NCI-H446 (cell line): ENCODE data around the gene VPS18.

Source experiments
- DNase-seq, 2 experiments: peaks; one replicate each; lab custom pipeline; 2025; lab: John Stamatoyannopoulos, UW

The VPS18 gene

DNA sequence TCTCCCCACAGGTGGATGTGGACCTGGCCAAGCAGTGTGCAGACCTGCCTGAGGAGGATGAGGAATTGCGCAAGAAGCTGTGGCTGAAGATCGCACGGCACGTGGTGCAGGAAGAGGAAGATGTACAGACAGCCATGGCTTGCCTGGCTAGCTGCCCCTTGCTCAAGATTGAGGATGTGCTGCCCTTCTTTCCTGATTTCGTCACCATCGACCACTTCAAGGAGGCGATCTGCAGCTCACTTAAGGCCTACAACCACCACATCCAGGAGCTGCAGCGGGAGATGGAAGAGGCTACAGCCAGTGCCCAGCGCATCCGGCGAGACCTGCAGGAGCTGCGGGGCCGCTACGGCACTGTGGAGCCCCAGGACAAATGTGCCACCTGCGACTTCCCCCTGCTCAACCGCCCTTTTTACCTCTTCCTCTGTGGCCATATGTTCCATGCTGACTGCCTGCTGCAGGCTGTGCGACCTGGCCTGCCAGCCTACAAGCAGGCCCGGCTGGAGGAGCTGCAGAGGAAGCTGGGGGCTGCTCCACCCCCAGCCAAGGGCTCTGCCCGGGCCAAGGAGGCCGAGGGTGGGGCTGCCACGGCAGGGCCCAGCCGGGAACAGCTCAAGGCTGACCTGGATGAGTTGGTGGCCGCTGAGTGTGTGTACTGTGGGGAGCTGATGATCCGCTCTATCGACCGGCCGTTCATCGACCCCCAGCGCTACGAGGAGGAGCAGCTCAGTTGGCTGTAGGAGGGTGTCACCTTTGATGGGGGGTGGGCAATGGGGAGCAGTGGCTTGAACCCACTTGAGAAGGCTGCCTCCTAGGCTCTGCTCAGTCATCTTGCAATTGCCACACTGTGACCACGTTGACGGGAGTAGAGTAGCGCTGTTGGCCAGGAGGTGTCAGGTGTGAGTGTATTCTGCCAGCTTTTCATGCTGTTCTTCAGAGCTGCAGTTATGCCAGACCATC lies 8.6 kb downstream of the VPS18 start:
- DNase-seq, result no peak

DNA sequence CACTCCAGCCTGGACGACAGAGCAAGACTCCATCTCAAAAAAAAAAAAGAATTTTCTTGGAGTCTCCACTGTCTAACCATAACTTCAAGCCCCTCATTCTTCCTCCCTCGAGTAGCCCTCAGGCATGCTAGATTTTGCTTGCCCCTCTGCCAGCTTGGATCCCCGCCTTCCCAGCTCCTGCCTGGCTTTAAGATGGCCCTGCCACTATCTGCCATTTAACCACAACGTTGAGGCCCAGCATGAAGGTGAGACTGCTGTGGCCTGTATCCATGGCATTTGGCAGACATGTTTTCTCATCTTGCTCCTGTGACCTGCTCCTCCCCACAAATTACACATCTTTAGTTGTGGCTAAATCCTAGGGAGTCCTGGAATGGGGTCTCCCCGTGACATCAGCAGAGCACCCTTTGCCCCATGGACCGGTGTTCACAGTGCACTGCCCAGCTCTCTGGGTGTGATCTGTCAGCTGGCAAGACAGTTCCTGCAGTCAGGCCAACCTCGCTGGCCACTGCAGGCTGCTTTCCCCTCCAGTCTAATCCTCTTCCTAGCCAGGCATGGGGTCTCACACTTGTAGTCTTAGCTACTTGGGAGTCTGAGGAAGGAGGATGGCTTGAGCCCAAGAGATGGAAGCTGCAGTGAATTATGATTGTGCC lies 10.4 kb downstream of the VPS18 start:
- no peak for DNase-seq

DNA sequence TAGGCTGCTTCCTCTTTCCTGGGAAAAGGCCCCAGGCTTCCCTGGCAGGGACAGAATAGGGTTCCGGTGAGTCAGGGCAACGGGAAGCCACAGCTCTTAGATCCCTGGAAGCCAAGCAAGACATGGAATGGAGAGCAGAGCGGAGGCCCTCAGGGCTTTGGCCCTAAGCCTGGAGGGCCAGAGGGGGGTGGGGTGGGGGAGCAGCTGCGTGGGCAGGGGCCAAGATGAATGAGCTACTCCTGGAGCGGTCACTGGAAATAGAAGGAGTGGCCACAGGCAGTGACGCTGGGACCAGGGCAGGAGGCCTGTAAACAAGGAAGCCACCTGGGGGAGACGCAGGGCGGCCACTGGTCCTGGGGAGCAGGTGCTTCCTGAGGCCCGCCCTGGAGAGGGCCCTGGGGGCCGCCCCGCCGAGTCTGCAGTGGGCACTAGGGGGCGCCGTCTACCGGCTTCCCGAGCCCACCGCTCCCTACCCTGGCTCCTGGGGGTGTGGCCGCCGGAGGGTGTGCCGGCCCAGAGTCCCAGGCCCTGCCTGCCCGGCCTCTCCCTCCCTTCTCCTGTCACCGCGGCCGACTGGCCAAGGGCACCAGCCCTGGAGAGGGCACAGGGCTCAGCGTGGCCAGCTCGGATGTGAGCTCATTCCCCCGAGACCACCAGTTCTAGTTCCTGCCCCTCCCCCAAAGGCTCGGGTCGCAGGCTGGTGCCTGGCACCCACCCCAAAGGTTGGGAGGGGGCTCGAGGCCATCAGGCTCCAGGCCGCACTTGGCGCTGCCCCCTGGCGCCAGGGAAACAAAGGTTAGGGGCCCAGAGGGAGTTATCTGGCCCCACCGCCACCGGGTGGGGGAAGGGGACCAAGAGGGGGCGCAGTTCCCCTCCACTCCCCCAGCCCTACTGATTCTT lies 12.1 kb downstream of the VPS18 start:
- DNase-seq, result peak; percentile 37 to 79

DNA sequence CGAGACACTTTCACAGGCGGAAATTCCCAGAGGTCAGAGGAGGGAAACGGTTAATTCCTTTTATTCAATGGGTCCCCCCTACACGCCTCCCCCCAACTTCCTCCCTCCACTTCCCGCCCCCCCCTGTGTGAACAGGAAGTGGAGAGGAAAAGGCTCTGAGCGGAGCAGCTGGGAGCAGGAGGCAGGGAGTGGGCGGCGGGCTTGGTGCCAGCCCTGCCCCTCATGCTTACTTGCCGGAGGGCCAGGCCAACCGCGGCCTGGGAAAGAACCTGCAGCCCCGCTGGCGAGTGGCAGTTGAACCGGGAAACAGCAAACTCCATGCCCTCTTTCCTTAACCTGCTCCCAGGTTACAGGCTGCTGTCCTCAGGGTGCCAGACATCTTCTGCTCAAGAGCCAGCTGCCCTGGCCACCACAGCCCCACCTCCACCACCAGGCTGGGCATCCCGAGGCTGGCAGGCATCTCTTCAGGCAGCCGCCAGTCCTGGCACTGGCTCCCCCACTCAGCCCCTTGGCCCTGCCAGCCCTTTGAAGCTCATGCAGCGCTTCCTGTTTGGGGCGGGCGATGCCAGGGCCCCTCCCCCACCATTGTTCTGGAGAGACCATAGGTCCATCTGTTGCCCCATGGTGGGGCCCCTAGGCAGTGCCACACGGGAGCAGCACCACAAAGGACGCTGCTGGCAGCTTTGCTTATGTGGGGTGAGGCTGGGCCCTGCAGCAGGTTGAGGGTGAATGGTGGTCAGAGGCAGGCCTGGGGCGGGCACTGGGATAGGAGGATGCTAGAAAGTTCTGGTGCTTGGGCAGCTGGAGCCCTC lies 12.9 kb downstream of the VPS18 start:
- DNase-seq, result peak; percentile 10 to 75

DNA sequence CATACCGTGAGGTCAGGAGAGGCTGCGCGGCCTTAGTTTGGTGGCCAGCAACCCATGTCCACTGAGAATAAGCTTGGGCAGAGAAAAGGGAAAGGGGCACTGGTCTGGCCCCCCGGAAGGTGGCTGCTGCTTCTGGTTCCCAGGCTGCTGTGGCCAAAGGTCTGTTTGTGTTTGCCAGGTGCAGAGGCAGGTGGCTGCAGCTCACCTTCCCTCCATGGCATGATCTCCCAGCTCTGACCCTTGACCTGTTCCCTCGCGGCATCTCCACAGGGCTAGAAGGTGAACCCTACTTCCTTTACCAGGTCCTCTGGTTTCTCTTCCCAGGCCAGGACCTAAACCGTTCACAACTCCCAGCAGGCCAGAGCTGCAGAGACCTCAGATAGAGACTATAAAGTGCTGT lies 13.8 kb downstream of the VPS18 start:
- DNase-seq, result no peak

DNA sequence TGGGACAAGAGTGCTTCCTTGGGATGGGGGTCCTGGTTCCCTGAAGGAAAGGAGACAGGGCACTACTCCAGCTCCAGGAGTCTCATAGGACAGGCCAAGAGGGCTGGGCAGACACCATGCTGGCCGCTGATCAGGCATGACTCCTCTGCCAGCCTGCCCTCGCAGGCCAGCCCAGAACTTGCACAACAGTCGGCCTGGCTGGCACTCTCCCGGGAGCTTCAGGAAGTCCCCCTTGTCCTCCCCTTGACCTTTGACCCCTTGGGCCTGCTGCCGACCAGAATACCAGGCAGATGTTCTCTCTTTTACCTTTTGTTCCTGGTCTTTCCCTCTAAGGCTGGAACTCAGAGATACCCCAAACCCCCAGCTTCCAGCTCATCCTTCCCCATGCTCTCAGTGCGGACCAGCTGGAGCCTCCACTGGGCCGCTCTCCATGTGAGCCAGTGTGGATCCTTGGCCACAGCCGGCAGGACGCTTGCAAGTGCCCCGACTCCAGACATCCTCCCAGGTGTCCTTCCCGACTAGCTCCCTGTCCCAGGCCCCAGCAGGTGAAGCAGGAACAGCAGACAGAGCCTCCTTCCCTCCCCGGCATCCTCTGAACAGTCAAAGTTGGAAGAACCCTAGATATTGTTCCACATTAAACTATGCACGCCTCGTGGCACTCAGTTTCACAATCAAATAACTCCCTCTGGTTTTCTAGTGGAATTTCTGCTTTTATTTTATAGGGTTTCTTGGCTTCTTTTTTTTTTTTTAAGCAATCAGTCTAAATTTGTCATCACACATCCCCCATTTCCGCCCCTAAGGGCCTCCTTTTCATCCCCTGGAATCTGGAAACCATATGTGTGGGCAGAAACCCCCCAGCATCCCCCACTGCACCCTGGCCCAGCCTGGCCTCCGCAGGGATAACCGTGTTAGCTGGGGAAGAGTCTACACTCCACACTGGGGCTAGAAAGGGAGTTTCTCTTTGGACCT lies 15.7 kb downstream of the VPS18 start:
- no peak for DNase-seq

DNA sequence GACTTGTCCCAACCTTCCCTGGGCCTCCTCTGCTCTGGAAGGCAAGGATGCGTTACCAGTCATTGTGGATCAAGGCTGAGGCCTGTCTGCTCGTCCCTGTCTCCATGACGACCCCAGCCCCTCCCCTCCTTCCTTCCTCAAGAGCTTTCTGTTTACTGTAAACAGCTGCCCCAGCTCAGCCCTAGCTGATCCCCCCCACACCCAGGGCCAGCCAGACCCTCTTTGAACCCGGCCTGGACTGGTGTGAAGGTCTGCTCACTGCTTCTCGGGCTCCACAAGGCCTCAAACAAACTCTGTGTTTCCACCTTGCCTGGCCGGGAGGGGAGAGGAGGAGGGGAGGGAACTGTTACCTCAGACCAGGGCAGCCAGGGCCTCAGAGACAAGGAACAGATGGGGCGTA lies 16.9 kb downstream of the VPS18 start:
- no peak for DNase-seq

DNA sequence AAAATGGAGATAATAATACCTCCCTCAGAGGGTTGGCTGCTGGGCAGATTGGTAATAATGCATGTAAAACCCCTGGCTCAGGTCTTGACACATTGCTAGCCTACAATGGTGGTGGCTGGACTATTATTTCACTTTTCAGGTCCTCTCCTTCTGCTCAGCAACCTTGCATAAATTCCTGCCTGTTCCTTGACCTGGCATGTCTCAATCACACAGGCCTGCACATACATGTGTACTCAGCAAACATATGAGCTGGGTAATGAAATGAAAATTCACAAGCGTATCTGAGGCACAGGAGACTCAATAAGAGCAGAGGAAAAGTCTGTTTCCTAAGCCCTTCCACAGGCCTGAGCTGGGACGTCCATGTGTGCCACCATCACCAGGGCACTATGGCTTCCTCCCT lies 17.4 kb downstream of the VPS18 start:
- DNase-seq, result no peak

DNA sequence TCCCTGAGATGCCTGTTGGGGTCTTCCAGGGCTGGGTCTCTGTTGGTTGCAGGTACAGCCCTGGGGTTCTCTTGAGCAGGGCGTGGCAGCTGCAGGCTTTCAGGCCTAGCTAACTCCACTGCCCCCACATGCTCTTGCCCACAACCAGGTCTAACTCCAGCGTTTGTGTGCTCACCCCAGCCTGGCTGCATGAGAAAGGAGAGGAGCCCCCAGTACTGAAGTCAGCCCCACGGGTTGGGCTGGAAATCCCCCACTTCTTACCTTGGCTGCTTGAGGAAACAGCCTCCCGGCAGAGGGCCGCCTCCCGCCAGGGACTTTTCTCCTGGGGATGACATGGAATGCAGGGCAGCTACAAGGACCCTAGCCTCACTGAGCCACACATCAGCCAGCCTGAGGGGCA lies 18.2 kb downstream of the VPS18 start:
- no peak for DNase-seq

DNA sequence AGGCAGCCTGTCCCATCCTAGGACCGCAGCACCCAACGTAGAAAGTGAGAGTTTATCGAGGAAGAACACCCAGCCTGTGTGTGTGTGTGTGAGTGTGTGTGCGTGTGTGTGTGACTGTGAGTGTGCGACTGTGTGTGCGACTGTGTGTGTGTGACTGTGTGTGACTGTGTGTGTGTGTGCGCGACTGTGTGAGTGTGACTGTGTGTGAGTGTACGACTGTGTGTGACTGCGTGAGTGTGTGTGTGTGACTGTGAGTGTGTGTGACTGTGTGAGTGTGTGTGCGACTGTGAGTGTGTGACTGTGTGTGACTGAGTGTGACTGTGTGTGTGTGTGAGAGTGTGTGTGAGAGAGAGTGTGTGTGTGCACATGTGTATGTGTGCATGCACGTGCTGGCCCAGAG lies 19.8 kb downstream of the VPS18 start:
- DNase-seq, result no peak

DNA sequence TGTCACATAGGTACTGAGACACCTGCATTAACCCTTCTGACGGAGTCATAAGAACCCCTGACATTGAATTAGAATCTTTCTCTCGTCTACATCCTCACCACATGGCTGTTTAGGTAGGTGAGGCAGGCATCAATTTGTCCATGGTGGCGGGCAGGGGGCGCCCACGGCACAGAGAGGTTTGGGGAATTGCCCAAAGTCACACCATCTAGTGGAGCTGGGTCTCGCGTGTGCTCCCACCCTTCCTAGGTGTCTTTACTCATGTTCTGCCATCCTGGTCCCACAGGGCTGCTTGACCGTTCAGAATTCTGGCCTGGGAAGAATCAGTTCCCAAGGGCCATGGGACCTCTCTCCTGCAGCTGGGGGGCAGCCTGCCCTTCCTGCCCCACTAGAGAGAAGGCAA lies 20.2 kb downstream of the VPS18 start:
- DNase-seq, result no peak

DNA sequence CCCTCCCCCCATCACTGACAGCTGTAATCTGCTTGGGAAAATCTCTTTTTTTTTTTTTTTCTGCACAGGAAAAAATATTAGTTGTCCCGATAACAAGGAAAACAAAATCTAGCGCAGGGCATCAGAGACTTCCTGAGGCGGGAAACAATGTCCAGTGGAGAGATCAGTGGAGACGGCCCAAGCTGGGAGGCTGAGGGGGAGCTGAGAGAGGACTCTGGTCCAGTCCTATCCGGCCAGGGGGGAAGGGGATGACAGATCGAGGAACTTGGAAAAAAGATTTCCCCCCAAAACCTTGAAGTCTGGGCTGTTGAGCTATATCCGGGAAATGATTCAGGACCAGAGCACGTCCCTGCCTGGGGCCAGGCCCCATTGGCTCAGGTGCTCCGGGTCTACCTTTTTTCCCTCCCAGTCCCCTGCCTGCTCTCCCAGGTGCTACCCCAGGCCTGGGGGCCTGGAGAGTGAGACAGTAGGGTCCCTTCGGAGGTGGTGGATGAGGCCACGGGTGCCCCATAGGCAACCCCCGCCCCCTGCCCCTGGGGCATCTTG lies 20.9 kb downstream of the VPS18 start:
- DNase-seq, result no peak

DNA sequence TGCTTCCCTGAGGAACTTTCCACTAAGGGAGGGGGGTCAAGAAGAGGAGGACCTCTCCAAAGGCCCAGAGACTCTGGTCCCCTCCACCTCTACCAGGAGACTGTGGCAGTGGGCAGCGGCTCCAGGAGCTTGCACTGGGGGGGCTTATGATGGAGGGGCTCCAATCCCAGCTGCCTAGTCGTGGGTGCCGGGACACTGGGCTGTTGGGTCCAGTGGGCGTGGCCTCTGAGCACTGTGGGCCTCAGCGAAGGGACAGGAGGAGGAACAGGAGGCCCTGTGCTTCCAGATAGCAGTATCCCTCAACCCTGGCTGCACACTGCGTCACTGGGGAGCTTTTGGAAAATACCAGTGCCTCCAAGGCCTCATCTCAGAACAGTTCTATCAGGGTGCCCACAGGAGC lies 21.4 kb downstream of the VPS18 start:
- no peak for DNase-seq

DNA sequence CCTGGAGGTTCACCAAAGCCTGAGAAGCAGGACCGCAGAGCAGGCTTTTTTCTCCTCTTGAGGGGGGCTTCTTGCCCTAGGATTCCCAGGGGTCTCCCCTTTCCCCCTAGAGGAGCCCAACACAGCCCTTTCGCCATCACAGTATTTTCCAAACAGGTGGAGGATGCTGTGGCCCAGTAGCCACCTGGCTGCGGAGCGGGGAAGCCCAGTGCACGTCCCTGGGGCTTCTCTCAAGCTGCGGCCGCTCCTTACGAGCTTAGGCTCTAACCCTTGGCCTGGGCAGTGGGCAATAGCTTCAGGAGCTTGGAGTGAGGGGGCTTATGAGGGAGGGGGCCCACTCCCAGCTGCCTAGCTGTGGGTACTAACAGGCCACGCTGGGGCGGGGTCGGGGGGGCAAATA lies 23.3 kb downstream of the VPS18 start:
- no peak for DNase-seq

DNA sequence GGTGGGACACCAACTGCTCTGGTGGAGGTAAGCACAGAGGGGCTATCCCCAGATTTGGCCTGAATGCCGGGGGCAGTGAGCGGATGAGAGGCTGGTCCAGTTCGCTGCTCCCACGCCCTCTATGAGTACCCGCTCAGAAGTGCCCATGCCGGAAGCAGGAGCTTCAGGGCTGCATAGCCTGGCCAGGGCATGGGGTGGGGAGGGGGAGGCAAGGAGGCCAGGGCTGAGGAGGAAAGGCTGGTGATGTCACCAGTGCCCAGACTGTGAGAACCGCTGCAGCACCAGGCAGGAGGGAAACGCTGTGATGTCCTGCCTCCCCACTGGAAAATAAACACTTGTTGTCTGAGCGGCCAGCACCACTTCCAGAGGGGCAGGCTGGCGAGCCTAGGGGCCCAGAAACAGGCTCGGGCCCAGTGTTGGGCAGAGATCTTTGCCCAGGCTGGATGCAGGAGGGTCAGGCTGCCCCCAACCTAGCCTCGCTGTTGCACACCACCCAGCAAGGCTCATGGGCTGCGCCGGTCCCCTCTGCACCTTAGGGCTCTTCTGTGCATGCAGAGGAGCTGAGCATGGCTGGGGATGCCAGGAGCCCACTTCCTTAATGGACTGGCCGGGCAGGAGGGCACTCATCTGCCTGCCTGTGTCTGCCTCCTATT lies 24.0 kb downstream of the VPS18 start:
- no peak for DNase-seq

DNA sequence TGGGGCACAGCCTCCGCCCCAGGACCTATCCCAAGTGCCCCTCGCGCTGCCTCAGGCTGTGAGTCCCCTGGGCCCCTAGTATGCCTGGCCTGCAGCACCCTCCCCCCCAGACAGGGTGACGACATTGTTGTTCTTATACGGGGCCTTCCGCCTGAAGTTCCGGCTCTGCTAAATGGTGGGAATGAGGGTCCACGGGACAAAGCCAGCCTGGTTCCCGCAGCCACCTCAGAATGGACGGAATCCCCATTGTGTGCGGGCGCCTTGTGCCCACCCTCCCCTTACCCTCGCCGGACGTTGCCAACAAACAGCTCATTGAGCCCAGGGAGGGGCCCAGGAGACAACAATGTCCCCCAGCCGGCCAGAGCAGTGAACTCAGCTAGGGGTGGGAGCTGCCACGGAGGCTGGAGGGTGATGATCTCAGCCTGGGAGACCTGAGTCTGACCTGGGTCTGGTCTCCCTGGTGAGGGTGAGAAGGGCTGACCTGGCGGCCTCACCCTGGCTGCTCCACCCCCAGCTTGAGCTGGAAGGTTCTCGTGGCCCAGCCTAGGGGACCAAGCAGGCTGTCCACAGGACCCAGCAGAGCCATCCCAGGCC lies 24.6 kb downstream of the VPS18 start:
- DNase-seq, result no peak

DNA sequence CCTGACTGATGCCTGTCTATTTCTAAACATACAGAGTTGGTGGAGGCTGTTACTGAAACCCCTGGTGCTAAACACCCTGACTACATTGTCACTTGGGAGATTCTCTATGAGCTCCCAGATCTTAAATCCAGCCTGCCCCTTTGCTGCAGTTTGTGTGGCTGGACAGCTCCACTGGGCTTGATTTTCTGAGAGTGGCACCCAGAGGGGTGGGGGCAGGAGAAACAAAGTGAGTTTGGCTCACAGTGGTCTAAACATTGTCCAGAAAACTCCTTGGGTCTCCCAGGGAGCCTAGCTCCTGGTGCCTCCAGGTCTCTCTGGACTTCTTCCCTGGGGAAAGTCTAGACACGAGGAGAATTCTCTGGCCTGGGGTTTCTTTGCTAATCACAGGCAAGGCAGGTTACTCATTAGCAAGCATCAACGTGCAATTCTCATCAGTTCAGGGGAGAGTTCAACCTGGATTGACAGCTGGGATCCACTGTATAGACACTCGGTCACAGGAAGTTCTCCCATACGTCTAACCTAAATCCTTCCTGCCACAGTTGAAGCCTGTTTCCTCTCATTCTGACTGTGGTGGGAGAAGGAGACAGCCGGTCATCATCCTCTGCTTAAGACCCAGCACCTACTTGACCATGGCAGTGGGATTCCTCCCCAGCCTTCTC lies 27.8 kb downstream of the VPS18 start:
- DNase-seq, result no peak

DNA sequence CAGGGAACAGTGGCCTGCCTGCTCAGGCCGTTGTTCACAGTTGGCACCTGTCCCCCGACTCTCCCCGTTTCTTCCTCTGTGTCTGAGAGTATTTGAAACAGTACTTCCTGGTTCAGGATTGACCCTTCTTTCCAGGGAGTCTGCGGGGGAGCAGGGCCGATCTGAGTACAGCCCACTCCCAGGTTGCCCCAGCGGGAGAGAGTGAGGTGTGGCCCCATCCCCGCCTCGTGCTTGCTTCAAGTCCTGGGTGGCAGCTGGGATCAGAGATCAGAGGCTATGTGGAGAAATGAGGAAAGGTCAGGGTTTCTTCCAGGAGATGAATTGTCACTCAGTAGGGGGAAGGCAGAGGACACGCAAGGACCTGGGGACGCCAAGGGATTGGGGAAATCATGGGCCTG lies 28.4 kb downstream of the VPS18 start:
- no peak for DNase-seq

DNA sequence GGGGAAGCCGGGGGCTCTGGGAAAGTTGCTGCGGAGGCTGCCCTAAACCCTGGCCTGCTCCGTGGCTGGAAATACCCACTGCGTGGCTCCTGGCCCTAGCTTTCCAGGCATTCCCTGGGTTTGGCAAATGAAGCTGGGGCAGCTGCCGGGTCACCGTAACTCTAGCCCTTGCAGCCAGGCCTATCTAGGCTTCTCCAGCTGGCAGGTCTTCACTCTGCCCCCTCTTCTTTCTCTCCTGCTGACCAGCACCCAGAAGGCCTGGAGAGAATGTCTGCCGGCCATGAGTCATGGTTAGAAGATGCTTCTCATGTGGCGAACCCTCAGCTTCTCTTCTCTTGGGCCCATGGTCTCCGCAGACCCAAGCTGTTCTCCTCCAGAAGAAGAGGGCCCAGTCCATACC lies 29.3 kb downstream of the VPS18 start:
- no peak for DNase-seq
